Thyroid gland (tissue), 4 donors: ENCODE data around the gene TCTN3.

ENCODE experiments used
- CTCF ChIP-seq, 6 experiments: fragments of 200-600 bp in 3 of 6; fragments of 450-650 bp in 3 of 6; sonication (generic) in 3 of 6; IDR thresholded peaks; one replicate each; pipeline ENCODE4 v1.5.1; 2016 to 2019; ENCODE audit warnings: antibody characterized with exemption in 6 of 6, mild to moderate bottlenecking in 2 of 6, inconsistent platforms in 1 of 6, moderate library complexity in 1 of 6
- POLR2A ChIP-seq, 2 donors: fragments of 450-650 bp; IDR thresholded peaks; one replicate each; pipeline ENCODE4 v1.6.1; 2017; ENCODE audit warnings: antibody characterized with exemption in 2 of 2, mild to moderate bottlenecking in 2 of 2, moderate library complexity in 1 of 2

- TF ChIP-seq POLR2A (IDR thresholded peaks at IDR 0.05): no peak
- no peak for TF ChIP-seq CTCF (IDR thresholded peaks at IDR 0.05)
Observed at GRCh38 chr10:95694665-95695064, 938 bp upstream of the TCTN3 start.
